A673 (cell line): ENCODE data around the gene SLC22A7. TPM values are rescaled to one million over a fixed set of nuclear protein-coding genes. Genes with fewer than 3 reads are reported as not detected.

Experiments used
- Bru-seq: library from RNA; stranded (reverse); fragments of 400-500 nt; gene quantifications from one replicate; lab custom pipeline; 2021; lab: Mats Ljungman, UMichigan
- BruChase-seq, 2 experiments: library from RNA; stranded (reverse); fragments of 400-500 nt; gene quantifications; one replicate each; lab custom pipeline; 2021; lab: Mats Ljungman, UMichigan
- BruUV-seq: library from RNA; stranded (reverse); fragments of 400-500 nt; replicated peaks from 2 replicates; lab custom pipeline; 2021; lab: Mats Ljungman, UMichigan
- CTCF ChIA-PET: fragments of 300-600 bp; sonication (Branson Sonifier 250); formaldehyde crosslinking; loops from one replicate; lab custom pipeline; 2022; ENCODE audit warnings: antibody characterized with exemption; lab: Charles Lee
- POLR2A ChIA-PET: fragments of 300-600 bp; sonication (Branson Sonifier 250); formaldehyde crosslinking; loops from one replicate; lab custom pipeline; 2022; ENCODE audit warnings: antibody characterized with exemption; ENCODE audit not compliant: low non-redundant PET; lab: Charles Lee
- DNase-seq: peaks from one replicate; pipeline ENCODE4 v3.0.0-alpha.2; 2015; ENCODE audit warnings: low spot score
- H3K27ac ChIP-seq: fragments of 200-600 bp; sonication (generic); 2 replicates; pipeline ENCODE4 v1.5.1; 2016; ENCODE audit warnings: mixed run types, low read depth, mild to moderate bottlenecking, mixed read lengths, antibody characterized with exemption, low read length; ENCODE audit not compliant: poor library complexity, severe bottlenecking
- H3K27me3 ChIP-seq: fragments of 200-600 bp; sonication (generic); replicated peaks from 2 replicates; pipeline ENCODE4 v1.6.1; 2017; ENCODE audit warnings: mixed run types, low read depth, mild to moderate bottlenecking, mixed read lengths, antibody characterized with exemption, low read length; ENCODE audit not compliant: insufficient read depth, poor library complexity
- H3K36me3 ChIP-seq: fragments of 200-600 bp; sonication (generic); 2 replicates; pipeline ENCODE4 v1.6.1; 2016; ENCODE audit warnings: mixed run types, mild to moderate bottlenecking, mixed read lengths, antibody characterized with exemption, low read length; ENCODE audit not compliant: insufficient read depth, poor library complexity, severe bottlenecking
- H3K4me1 ChIP-seq: fragments of 200-600 bp; sonication (generic); 2 replicates; pipeline ENCODE4 v1.6.1; 2017; ENCODE audit warnings: mixed run types, mild to moderate bottlenecking, mixed read lengths, antibody characterized with exemption, low read length; ENCODE audit not compliant: insufficient read depth, poor library complexity, severe bottlenecking
- H3K4me3 ChIP-seq: fragments of 200-600 bp; sonication (generic); 2 replicates; pipeline ENCODE4 v1.5.1; 2016; ENCODE audit warnings: low read depth, mixed run types, mild to moderate bottlenecking, mixed read lengths, low read length; ENCODE audit not compliant: poor library complexity, severe bottlenecking
- H3K9me3 ChIP-seq: fragments of 200-600 bp; sonication (generic); 2 replicates; pipeline ENCODE4 v1.6.1; 2016; ENCODE audit warnings: mixed run types, low read depth, mild to moderate bottlenecking, mixed read lengths, antibody characterized with exemption, low read length; ENCODE audit not compliant: poor library complexity, severe bottlenecking
- CTCF ChIP-seq: fragments of 300-800, 200-600 bp; sonication (generic); conservative IDR thresholded peaks from 2 replicates; pipeline ENCODE4 v1.5.1; 2017; ENCODE audit warnings: low read depth, mild to moderate bottlenecking, antibody characterized with exemption, low read length, moderate library complexity, mixed read lengths
- EZH2 ChIP-seq: fragments of 200-600 bp; sonication (generic); IDR thresholded peaks from 2 replicates; pipeline ENCODE4 v1.6.1; 2017; ENCODE audit warnings: borderline replicate concordance, low read depth, mild to moderate bottlenecking, mixed read lengths, antibody characterized with exemption, low read length; ENCODE audit not compliant: poor library complexity, severe bottlenecking
- intact Hi-C: fragments of 100-400 bp; cut with micrococcal nuclease; formaldehyde crosslinking; loops from one replicate; pipeline ENCODE4 v1.10.0; 2022; ENCODE audit not compliant: unreplicated experiment
- long read RNA-seq: library from polyadenylated mRNA; stranded (forward); transcript quantifications from one replicate; pipeline ENCODE4 v2.0.0, GENCODE V29; 2022
- total RNA-seq: library from RNA; stranded (reverse); gene quantifications from 2 replicates; pipeline ENCODE4 v1.2.3, GENCODE V29; 2021

Gene SLC22A7
- total RNA-seq (not detected in 2 replicates), Bru-seq, nascent RNA (not detected), BruChase-seq, experiment 1, labeled RNA remaining after a 2-hour chase (not detected), BruChase-seq, experiment 2, labeled RNA remaining after a 6-hour chase (percentile 9 among the genes with signal in this experiment)
- long read RNA-seq: 0 reads

GRCh38 chr6:43297644-43298564 lies at the start of gene SLC22A7:
TSS of gene SLC22A7 (plus strand) at chr6:43298260. CDS start at chr6:43298359, 99 bp downstream.
- no peaks in the 10 kb centered on the region for H3K4me1 ChIP-seq
- intact Hi-C loops: no loop called here
- H3K27me3 ChIP-seq: no peaks in the 10 kb centered on the region

GRCh38 chr6:43248791-43249190 lies 49.3 kb upstream of the SLC22A7 start:
- TF ChIP-seq EZH2 (no peak), CTCF (no peak)
- peaks cover 25% of the 10 kb centered on the region for H3K27me3 ChIP-seq

More at GRCh38 chr6:43297644-43298564, at the start of gene SLC22A7:
- ChIA-PET POLR2A (no interaction called here), CTCF (no interaction called here)
- Histone ChIP-seq H3K4me3 (no peak within 1 kb of the TSS), H3K9me3 (no peaks in the 10 kb centered on the region), H3K27ac (no peak within 1 kb of the TSS), H3K36me3 (no peaks in the 10 kb centered on the region)
- no peak for DNase-seq
- TF ChIP-seq EZH2 (no peak), CTCF (no peak)
- BruUV-seq: no TSS peak

GRCh38 chr6:43250992-43251373 lies 47.1 kb upstream of the SLC22A7 start:
- no TSS peak for BruUV-seq

More at GRCh38 chr6:43248791-43249190, 49.3 kb upstream of the SLC22A7 start:
- no peaks in the 10 kb centered on the region for H3K9me3 ChIP-seq
- intact Hi-C loops: no loop called here
- POLR2A ChIA-PET: no interaction called here
- no peaks in the 10 kb centered on the region for H3K36me3 ChIP-seq
- no TSS peak for BruUV-seq
- no peak overlapping the region for H3K27ac ChIP-seq
- peaks cover 11% of the 10 kb centered on the region for H3K4me1 ChIP-seq
- no peak overlapping the region for H3K4me3 ChIP-seq
- CTCF ChIA-PET: no interaction called here
- no peak for DNase-seq

More at GRCh38 chr6:43250992-43251373, 47.1 kb upstream of the SLC22A7 start:
- Histone ChIP-seq H3K4me1 (peaks cover 11% of the 10 kb centered on the region), H3K4me3 (no peak overlapping the region), H3K27ac (no peak overlapping the region), H3K27me3 (peaks cover 3% of the 10 kb centered on the region), H3K36me3 (no peaks in the 10 kb centered on the region), H3K9me3 (no peaks in the 10 kb centered on the region)
- CTCF ChIA-PET: no interaction called here
- POLR2A ChIA-PET: interaction anchor here (0.6 kb wide), 1 partner anchor 271 kb away, joined by 3 read pairs; no protein-coding TSS in a partner anchor
- intact Hi-C loops: no loop called here
- DNase-seq: no peak
- TF ChIP-seq CTCF (no peak), EZH2 (no peak)
